Measurements from ENCODE around the gene ZSWIM4. TPM values are rescaled to one million over a fixed set of nuclear protein-coding genes. Genes with fewer than 3 reads are reported as not detected.

ZSWIM4 gene
- polyA plus RNA-seq, 1 donor (not counting 4 experiments of a cell fraction or from before 2014, with no cell fraction given) = 0.71 TPM

DNA sequence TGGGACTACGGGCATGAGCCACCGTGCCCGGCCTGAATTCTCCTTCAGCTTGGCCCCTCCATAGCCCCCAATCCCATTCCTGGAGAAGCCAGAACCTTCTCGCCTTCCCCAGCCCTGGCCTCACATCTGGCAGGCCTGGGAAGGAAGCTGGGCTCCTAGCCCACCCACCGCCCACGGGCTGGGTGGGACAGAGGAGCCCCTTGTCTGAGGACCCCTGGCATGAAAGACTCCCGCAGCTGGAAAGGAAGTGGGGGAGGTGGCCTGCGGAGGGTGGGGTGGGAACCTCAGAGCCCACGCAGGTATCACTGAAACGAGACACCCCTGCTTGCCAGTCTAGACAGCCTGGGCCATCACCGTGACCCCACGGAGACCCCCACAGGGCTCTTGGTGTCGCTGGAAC lies 74.0 kb downstream of the ZSWIM4 start:
- TF ChIP-seq, protein P1, sequence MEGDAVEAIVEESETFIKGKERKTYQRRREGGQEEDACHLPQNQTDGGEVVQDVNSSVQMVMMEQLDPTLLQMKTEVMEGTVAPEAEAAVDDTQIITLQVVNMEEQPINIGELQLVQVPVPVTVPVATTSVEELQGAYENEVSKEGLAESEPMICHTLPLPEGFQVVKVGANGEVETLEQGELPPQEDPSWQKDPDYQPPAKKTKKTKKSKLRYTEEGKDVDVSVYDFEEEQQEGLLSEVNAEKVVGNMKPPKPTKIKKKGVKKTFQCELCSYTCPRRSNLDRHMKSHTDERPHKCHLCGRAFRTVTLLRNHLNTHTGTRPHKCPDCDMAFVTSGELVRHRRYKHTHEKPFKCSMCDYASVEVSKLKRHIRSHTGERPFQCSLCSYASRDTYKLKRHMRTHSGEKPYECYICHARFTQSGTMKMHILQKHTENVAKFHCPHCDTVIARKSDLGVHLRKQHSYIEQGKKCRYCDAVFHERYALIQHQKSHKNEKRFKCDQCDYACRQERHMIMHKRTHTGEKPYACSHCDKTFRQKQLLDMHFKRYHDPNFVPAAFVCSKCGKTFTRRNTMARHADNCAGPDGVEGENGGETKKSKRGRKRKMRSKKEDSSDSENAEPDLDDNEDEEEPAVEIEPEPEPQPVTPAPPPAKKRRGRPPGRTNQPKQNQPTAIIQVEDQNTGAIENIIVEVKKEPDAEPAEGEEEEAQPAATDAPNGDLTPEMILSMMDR (optimal IDR thresholded peaks at IDR 0.05 in 1 of 3, IDR thresholded peaks at IDR 0.05 in 1 of 3, conservative IDR thresholded peaks at IDR 0.05 in 1 of 3; ENCODE audit: extremely low read depth in 1 of 3, insufficient read depth in 2 of 3, low read length in 3 of 3) = no peak
- no peak for TF ChIP-seq EZH2 (IDR thresholded peaks at IDR 0.05; ENCODE audit: low read length)
- H3K79me2 ChIP-seq (ENCODE audit: control insufficient read depth, insufficient read depth, low read length) = no peaks in the 10 kb centered on the region
- no peak for FAIRE-seq
- no peaks in the 10 kb centered on the region for H3K9me3 ChIP-seq (ENCODE audit: control insufficient read depth, low read depth, low read length)
- H2AFZ ChIP-seq (ENCODE audit: control insufficient read depth, low read length) = no peak overlapping the region
- no peak overlapping the region for H3K27ac ChIP-seq (ENCODE audit: control insufficient read depth, insufficient read depth, low read length)
- no peaks in the 10 kb centered on the region for H3K36me3 ChIP-seq (ENCODE audit: control insufficient read depth in 2 of 2, extremely low read depth in 1 of 2, insufficient read depth in 2 of 2, low read length in 2 of 2)
- H4K20me1 ChIP-seq (ENCODE audit: control insufficient read depth, extremely low read depth, insufficient read depth, low read length) = no peaks in the 10 kb centered on the region
- H3K4me1 ChIP-seq (ENCODE audit: control insufficient read depth, extremely low read depth, insufficient read depth, low read length) = peaks cover 7% of the 10 kb centered on the region
- no peaks in the 10 kb centered on the region for H3K9me1 ChIP-seq (ENCODE audit: control insufficient read depth, extremely low read depth, insufficient read depth, low read length)
- H3K27me3 ChIP-seq (ENCODE audit: control insufficient read depth, extremely low read depth, insufficient read depth, low read length) = peaks cover 14% of the 10 kb centered on the region
- DNase-seq (ENCODE audit: low read depth, low spot score) = no peak
- no peak overlapping the region for H3K9ac ChIP-seq (ENCODE audit: control insufficient read depth, extremely low read depth, insufficient read depth, low read length)
- dilution Hi-C loops (cut with MboI; ENCODE audit: extremely low pct_ligation_motif_present, low sequenced_read_pairs) = no loop called here
- H3K4me2 ChIP-seq (ENCODE audit: control insufficient read depth, extremely low read depth, insufficient read depth, low read depth, low read length) = no peak overlapping the region
- no peak overlapping the region for H3K4me3 ChIP-seq (ENCODE audit: control insufficient read depth in 2 of 3, extremely low read depth in 1 of 3, insufficient read depth in 2 of 3, low read depth in 1 of 3, low read length in 3 of 3)

GRCh38 chr19:13870873-13871272 lies 75.6 kb downstream of the ZSWIM4 start:
- Histone ChIP-seq H3K27me3 (ENCODE audit: control insufficient read depth, extremely low read depth, insufficient read depth, low read length) (peaks cover 8% of the 10 kb centered on the region), H3K9me1 (ENCODE audit: control insufficient read depth, extremely low read depth, insufficient read depth, low read length) (no peaks in the 10 kb centered on the region), H3K4me3 (ENCODE audit: control insufficient read depth in 2 of 3, extremely low read depth in 1 of 3, insufficient read depth in 2 of 3, low read depth in 1 of 3, low read length in 3 of 3) (no peak overlapping the region), H3K9ac (ENCODE audit: control insufficient read depth, extremely low read depth, insufficient read depth, low read length) (no peak overlapping the region), H3K4me2 (ENCODE audit: control insufficient read depth, extremely low read depth, insufficient read depth, low read depth, low read length) (no peak overlapping the region), H4K20me1 (ENCODE audit: control insufficient read depth, extremely low read depth, insufficient read depth, low read length) (no peaks in the 10 kb centered on the region), H3K36me3 (ENCODE audit: control insufficient read depth in 2 of 2, extremely low read depth in 1 of 2, insufficient read depth in 2 of 2, low read length in 2 of 2) (no peaks in the 10 kb centered on the region), H3K9me3 (ENCODE audit: control insufficient read depth, low read depth, low read length) (no peaks in the 10 kb centered on the region), H3K79me2 (ENCODE audit: control insufficient read depth, insufficient read depth, low read length) (no peaks in the 10 kb centered on the region), H3K27ac (ENCODE audit: control insufficient read depth, insufficient read depth, low read length) (no peak overlapping the region), H2AFZ (ENCODE audit: control insufficient read depth, low read length) (no peak overlapping the region), H3K4me1 (ENCODE audit: control insufficient read depth, extremely low read depth, insufficient read depth, low read length) (peaks cover 5% of the 10 kb centered on the region)
- dilution Hi-C loops (cut with MboI; ENCODE audit: extremely low pct_ligation_motif_present, low sequenced_read_pairs) = no loop called here
- no peak for TF ChIP-seq EZH2 (IDR thresholded peaks at IDR 0.05; ENCODE audit: low read length)
- TF ChIP-seq, protein P1 (optimal IDR thresholded peaks at IDR 0.05 in 1 of 3, IDR thresholded peaks at IDR 0.05 in 1 of 3, conservative IDR thresholded peaks at IDR 0.05 in 1 of 3; ENCODE audit: extremely low read depth in 1 of 3, insufficient read depth in 2 of 3, low read length in 3 of 3) = no peak
- DNase-seq (ENCODE audit: low read depth, low spot score) (no peak), FAIRE-seq (no peak)

All from keratinocyte (primary cell).